HT-29 (cell line): ENCODE measurements around the gene TRIM49D1. TPM values are rescaled to one million over a fixed set of nuclear protein-coding genes. Genes with fewer than 3 reads are reported as not detected.
"Not testable (repeated sequence)": the region's sequence is repeated elsewhere in the genome, so short reads cannot be mapped to it uniquely, and the experiment has no call there.

Experiments
- DNase-seq: peaks from one replicate; pipeline ENCODE4 v3.0.0-alpha.2; 2015; ENCODE audit warnings: low spot score
- small RNA-seq: library from RNA; depleted of rRNA; stranded (forward); fragments of <200 nt; gene quantifications from one replicate; pipeline ENCODE3, GENCODE V24; 2014
- total RNA-seq: library from RNA; depleted of rRNA; stranded (reverse); fragments of >200 nt; shearing (Covaris generic); gene quantifications from 2 replicates; pipeline ENCODE4 v1.2.3, GENCODE V29; 2014; rRNA removed

TRIM49D1 gene, protein sequence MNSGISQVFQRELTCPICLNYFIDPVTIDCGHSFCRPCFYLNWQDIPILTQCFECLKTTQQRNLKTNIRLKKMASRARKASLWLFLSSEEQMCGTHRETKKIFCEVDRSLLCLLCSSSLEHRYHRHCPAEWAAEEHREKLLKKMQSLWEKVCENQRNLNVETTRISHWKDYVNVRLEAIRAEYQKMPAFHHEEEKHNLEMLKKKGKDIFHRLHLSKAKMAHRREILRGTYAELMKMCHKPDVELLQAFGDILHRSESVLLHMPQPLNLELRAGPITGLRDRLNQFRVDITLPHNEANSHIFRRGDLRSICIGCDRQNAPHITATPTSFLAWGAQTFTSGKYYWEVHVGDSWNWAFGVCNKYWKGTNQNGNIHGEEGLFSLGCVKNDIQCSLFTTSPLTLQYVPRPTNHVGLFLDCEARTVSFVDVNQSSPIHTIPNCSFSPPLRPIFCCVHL
- total RNA-seq, result not detected in 2 replicates

DNA sequence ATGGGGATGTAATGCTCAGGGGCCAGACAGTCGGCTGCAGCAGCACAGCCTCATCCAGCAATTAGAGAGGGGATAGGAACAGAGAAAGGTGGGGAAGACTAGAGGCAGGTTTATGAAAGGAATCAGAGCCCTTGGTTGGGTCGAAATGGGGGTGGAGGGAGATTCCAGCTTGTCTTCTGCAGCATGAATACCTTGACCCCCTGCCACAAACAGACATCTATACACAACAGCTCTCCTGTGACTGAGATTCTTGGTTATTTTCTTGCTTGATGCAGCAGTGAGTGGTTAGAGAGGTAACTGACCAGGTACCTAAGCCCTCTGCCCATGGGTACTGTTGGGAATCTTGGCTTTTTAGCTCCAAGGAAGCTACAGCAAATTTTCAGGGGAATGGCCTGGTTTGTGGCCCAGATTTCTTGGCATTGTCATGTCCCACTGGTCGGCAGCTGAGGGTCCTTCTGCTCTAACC, at the start of gene TRIM49D1:
Gene TRIM49D1, minus strand, starts transcription at position 51 of the 466 bp plus-strand sequence. CDS start 4,535 bp downstream, outside the sequence.
- no peak for DNase-seq

DNA sequence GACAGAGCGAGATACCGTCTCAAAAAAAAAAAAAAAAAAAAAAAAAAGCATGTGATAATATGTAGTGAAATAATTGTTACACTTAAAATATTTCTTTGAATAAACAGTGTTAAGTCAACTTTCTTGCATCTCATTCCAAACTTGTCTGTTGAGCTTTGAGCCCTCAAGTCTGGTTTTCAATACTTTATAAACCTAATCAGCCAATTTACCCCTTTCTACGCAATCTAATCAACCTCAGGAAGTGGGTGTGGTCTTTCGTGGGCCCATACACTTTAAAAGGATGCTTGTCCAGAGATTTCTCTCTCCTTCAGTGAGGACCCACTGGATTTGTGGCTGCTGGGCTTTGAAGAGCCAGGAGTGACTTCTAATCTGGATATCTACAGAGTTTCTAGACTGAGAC, 43.7 kb upstream of the TRIM49D1 start, which contains the start of gene TRIM64:
Gene TRIM64, plus strand, starts transcription at position 301 of the 400 bp plus-strand sequence. CDS start 2,467 bp downstream, outside the sequence.
- DNase-seq, result not testable (repeated sequence)

DNA sequence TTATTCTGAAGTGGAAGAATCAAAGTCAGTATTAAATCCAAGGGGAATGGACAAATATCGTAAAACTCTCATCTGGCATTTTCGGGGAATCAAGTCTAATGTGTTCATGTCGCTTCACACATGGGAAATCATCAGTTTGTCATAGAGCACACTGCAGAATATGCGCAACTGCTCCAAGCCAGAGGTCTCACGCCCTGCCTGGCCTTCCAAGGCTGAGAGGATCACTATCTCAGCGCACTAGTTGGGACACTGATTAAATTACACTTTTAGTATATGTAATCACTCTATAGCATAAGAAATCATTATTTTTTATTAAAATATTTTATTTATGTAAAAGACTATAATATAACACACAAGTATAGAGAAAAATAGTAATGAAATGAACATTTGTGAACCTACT, 38.8 kb upstream of the TRIM49D1 start:
- DNase-seq, result not testable (repeated sequence)

DNA sequence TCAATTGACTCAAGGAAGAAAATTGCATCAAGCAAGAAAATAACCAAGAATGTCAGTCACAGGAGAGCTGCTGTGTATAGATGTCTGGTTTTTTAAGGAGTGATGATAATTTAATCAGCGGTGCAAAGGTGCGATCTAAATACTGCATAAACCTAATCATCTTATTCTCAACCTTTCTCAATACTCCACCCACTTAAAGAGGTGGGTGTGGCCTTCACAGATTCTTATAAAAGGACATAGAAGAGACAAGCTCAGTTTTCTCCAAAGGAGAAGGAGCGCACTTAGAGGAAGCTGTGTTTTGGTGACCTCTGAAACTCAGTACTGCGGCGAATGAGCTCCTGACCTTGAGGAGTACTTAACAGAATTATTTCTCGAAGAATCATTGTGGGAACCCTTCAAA, 1.7 kb upstream of the TRIM49D1 start, which contains the start of gene TRIM49D2:
Gene TRIM49D2, plus strand, starts transcription at position 301 of the 400 bp plus-strand sequence. CDS start 2,698 bp downstream, outside the sequence.
- DNase-seq, result not testable (repeated sequence)

DNA sequence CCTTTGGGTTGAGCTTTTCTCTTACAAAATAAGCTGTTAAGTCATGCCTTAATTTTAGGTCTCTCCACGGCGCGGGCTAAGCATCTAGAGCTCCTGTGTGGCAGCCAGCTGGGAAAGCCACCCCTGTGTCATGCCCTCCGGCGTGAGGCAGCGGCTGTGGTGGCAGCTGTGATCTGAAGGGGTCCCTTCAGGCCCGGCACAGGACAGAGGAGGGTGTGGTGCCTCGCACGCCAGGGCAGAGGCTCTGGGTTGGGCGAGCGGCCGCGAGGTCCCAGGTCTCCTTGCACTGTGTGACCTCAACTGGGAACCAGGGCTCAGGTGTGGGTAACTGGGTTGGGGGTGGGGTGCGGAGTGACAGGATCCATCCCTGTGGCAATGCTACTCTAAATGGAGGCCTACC, 21.2 kb downstream of the TRIM49D1 start:
- not testable (repeated sequence) for DNase-seq

DNA sequence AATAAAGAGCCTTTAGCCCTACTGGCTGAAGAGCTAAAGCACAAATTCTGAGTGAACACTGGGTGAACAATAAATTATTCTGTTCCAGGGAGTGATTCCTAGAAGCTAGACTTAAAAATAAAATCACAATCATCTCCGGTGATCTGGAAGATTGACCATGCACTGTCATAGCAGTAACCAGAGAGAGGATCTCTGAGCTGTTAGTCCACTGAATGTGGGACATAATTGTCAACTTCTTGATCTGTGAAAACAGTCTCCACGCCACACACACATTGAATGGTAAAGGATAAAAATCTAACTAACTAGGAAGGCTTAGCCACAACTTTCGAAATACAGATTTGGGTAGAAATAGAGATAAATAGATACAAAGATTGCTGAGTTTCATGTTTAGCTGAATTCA, 28.8 kb downstream of the TRIM49D1 start:
- DNase-seq, result not testable (repeated sequence)

DNA sequence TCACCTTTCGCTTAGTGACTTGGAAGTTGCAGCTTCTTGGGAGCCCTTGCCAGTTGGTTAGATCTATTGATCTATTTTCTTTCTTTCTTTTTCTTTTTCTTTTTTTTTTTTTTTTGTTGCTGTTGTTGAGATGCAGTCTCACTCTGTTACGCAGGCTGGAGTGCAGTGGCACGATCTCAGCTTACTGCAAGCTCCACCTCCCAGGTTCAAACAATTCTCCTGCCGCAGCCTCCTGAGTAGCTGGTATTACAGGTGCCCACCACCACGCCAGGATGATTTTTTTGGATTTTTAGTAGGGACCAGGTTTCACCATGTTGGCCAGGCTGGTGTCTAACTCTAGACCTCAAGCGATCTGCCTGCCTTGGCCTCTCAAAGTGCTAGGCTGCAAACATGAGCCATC, 44.5 kb downstream of the TRIM49D1 start:
- not testable (repeated sequence) for DNase-seq

DNA sequence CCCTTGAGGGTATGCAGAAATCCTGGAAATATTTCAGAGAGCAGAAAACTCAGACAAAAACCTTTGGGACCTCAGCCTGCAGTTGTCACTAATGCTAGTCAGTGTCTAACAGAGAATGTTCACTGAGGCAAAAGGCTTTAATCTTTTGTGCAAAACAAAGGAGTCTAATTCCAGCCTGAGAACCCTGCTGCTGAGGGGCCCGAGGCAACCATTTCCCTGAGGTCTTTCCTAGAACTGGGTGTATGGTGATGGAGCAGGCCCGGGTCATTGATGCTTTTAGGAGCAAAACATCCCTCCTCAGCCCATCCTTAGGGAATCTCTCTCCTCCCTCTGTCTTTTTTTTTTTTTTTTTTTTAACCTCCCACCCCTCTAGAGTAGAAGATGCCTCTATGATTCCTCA, 49.5 kb downstream of the TRIM49D1 start:
- DNase-seq, result not testable (repeated sequence)

DNA sequence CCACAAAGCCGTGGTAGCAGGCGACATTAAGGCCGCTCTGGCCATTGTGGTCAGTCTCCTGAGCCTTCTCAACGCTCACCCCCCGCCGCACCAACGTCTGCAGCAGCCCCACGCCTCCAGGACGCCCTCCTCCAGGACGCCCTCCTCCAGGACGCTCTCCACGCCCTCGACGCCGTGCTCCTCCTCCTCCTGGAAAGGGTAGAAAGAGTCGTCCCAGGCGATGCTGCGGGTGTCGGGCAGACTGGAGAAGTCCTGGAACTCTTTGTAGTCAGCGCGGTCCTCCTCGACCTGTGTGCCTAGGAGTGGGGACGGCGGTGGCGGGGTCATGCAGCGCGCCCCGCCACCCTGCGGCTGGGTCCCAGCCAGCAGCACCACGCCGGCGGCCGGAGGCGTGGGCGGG, 56.8 kb downstream of the TRIM49D1 start:
- not testable (repeated sequence) for DNase-seq

DNA sequence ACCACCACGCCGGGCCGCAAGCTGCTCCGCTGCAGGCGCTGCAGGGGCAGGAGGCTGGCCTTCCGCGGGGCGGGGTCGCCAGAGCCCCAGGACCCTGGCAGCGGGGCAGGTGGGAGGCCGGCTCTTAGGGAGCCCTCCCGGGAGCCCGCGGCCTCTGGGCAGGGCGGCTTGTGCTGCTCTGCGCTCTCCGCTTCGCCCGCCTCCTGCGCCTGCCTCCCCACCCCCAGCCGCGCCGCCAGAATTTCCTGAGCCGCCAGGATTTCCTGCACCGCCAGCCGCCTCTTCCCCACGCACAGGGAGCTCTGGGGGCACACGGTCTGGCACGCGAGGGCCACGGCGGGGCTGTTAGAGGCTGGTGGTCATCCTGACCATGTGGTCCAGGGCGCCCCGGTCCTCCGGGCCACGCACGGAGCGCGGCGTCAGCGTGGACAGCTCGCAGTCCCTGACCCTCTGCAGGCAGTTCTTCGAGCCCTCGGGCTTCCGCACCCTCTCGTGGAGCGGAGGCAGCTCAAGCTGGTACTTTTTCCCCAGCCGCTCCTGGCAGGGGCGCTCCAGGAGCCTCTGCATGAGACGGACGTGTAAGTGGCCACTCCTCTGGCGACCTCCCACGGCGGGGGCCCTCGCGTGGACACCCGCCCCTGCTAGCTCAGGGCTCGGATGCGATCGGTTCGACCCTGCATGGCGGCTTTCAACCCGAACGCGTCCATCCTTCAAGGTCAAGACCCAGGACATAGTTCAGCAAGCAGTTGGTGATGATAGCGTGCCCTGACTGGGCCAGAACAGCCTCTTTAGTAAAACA, 57.9 kb downstream of the TRIM49D1 start:
- DNase-seq, result not testable (repeated sequence)

Small RNA genes lying within 50 kb of the gene (small RNA-seq; reads per million reads assigned to genes)
- not detected for gene AP004607.1

Other genes starting within 250 kb of the TRIM49D1 start
- not detected in 2 replicates for gene TRIM77, start 211.9 kb downstream of the TRIM49D1 start, total RNA-seq
- not detected in 2 replicates for gene TRIM49, start 113.7 kb downstream of the TRIM49D1 start, total RNA-seq
- gene TRIM64B, start 43.8 kb downstream of the TRIM49D1 start, total RNA-seq, result not detected in 2 replicates
- not detected in 2 replicates for gene TRIM49D2, start 1.8 kb upstream of the TRIM49D1 start, total RNA-seq
- gene TRIM64, start 43.8 kb upstream of the TRIM49D1 start, total RNA-seq, result not detected in 2 replicates
- not detected in 2 replicates for gene TRIM49C, start 108.9 kb upstream of the TRIM49D1 start, total RNA-seq
- not detected in 2 replicates for gene UBTFL1, start 163.7 kb upstream of the TRIM49D1 start, total RNA-seq
- gene NAALAD2, start 212.4 kb upstream of the TRIM49D1 start, total RNA-seq, result not detected in 2 replicates